ENCODE results near the gene ATP5MC2.

The ATP5MC2 gene

DNA sequence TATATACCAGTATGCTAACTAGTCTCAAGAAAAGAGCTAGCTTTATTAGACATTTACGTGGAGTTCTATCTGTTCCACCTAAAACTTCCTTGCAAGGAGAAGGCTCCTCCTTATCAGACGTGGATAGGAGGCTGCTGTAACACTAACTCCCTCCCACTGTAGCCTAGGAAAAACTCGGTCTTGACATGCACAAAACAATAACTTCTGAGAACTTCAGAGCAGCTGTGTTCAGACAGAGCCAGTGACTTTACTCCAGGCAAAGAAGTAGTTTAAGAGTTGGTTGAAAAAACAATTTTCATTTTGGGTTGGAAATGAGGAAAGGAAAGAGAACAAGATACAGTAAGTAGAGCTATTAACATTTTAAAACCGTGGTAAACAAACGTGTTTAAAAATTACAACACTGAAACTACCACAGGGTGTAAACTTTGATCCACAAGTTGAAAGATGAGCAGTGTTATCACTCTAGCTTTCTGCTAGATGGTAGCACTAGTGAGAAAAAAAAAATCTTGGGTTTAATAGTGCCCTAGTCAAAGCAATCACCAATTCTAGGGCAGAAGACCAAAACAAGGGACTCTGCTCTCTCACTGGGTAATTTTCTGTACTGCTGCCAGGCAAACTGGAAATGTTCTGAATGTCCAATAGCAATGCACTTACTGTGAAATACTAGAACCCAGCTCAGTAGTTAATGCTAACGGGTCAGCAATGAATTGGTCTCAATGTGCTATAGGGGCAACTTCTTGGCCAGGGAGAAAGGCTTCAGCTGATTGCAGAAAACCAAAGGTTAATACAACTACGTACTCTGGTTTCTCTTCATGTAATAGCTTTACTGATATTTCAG is 52.1 kb downstream of the ATP5MC2 start:
- peaks cover 5% of the 10 kb centered on the region for H3K36me3 Mint-ChIP-seq (ENCODE audit: low read depth)
- peak overlapping the region; percentile 2 for H3K27ac Mint-ChIP-seq
- H3K9me3 Mint-ChIP-seq: no peaks in the 10 kb centered on the region
- no peak for DNase-seq
- no peaks in the 10 kb centered on the region for H3K27me3 Mint-ChIP-seq
- peak overlapping the region; percentile 92 for H3K4me3 Mint-ChIP-seq
- ATAC-seq: no peak
- H3K4me1 Mint-ChIP-seq: peaks cover 53% of the 10 kb centered on the region

GRCh38 chr12:53622724-53623123 is 53.2 kb downstream of the ATP5MC2 start:
- H3K4me3 Mint-ChIP-seq: no peak overlapping the region
- H3K27me3 Mint-ChIP-seq: no peaks in the 10 kb centered on the region
- peaks cover 10% of the 10 kb centered on the region for H3K36me3 Mint-ChIP-seq (ENCODE audit: low read depth)
- ATAC-seq: no peak
- DNase-seq: no peak
- H3K9me3 Mint-ChIP-seq: no peaks in the 10 kb centered on the region
- H3K27ac Mint-ChIP-seq: no peak overlapping the region
- H3K4me1 Mint-ChIP-seq: peaks cover 64% of the 10 kb centered on the region

- DNase-seq (no peak), ATAC-seq (no peak)
- H3K27ac Mint-ChIP-seq: peak overlapping the region; percentile 42
- no peaks in the 10 kb centered on the region for H3K27me3 Mint-ChIP-seq
- H3K9me3 Mint-ChIP-seq: no peaks in the 10 kb centered on the region
- peaks cover 39% of the 10 kb centered on the region for H3K4me1 Mint-ChIP-seq
- H3K36me3 Mint-ChIP-seq (ENCODE audit: low read depth): peaks cover 15% of the 10 kb centered on the region
- peak overlapping the region; percentile 74 for H3K4me3 Mint-ChIP-seq
Measured at GRCh38 chr12:53618275-53618674, 57.6 kb downstream of the ATP5MC2 start.

DNA sequence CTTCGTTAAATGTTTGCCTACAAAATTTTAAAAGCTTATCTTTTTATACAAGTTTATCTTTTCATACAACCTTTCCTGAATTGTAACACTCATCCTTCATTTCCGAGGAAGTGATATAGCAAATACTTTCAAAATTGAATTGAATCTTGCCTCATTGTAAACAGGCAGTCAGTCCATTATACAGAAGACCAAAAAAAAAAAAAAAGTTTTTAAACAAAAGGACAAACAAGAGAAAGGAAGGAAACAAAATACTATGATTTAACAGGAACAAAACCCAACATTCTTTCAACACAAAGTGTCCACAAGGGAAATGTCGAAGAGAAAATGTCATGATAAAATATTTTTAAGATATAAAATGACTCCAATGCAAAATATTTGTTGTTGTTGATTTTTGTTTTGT is 58.2 kb downstream of the ATP5MC2 start:
- Mint-ChIP-seq H3K4me3 (peak overlapping the region; percentile 74), H3K27ac (peak overlapping the region; percentile 42), H3K4me1 (peaks cover 39% of the 10 kb centered on the region), H3K36me3 (ENCODE audit: low read depth) (peaks cover 15% of the 10 kb centered on the region), H3K27me3 (no peaks in the 10 kb centered on the region), H3K9me3 (no peaks in the 10 kb centered on the region)
- DNase-seq (no peak), ATAC-seq (no peak)

GRCh38 chr12:53616950-53617349 is 58.9 kb downstream of the ATP5MC2 start:
- Mint-ChIP-seq H3K27ac (no peak overlapping the region), H3K9me3 (no peaks in the 10 kb centered on the region), H3K4me3 (no peak overlapping the region), H3K27me3 (no peaks in the 10 kb centered on the region), H3K36me3 (ENCODE audit: low read depth) (peaks cover 15% of the 10 kb centered on the region), H3K4me1 (peaks cover 38% of the 10 kb centered on the region)
- ATAC-seq (no peak), DNase-seq (no peak)

Measured in activated naive CD8-positive, alpha-beta T cell treated with anti-CD3 and anti-CD28 coated beads, Interleukin-2, amount 50 U/mL, for 24 hours (primary cell).